Endothelial cell of umbilical vein (primary cell): ENCODE data around the gene PROC. TPM values are rescaled to one million over a fixed set of nuclear protein-coding genes. Genes with fewer than 3 reads are reported as not detected.

ENCODE experiments used
- BruUV-seq: library from RNA; stranded (reverse); fragments of 400-500 nt; replicated peaks from 2 replicates; lab custom pipeline; 2021; lab: Mats Ljungman, UMichigan
- CTCF ChIA-PET: fragments of 300-600, 350-600 bp; sonication (Branson Sonifier 250); formaldehyde crosslinking; loops from one replicate; lab custom pipeline; 2021; ENCODE audit warnings: antibody characterized with exemption, inconsistent platforms; lab: Charles Lee
- POLR2A ChIA-PET: fragments of 300-600, 350-600 bp; sonication (Branson Sonifier 250); formaldehyde crosslinking; loops from one replicate; lab custom pipeline; 2021; ENCODE audit warnings: antibody characterized with exemption, inconsistent platforms; lab: Charles Lee
- DNase-seq: peaks from one replicate; pipeline ENCODE4 v3.0.0-alpha.2; 2011; ENCODE audit warnings: low read depth, low spot score
- FAIRE-seq: peaks from 2 replicates; lab custom pipeline; 2011; peaks lifted over from hg19 to GRCh38; lab: Jason Lieb, UNC
- H2AFZ ChIP-seq: 2 replicates; pipeline ENCODE4 v1.6.0; 2012; ENCODE audit warnings: low read depth, low read length, control low read depth, inconsistent platforms
- H3K27ac ChIP-seq: 2 replicates; pipeline ENCODE4 v1.5.1; 2011; ENCODE audit warnings: low read depth, mild to moderate bottlenecking, control low read depth, low read length, moderate library complexity; ENCODE audit not compliant: insufficient read depth
- H3K27me3 ChIP-seq, 2 experiments: 2 replicates each; pipeline versions ENCODE4 v1.6.0 to v1.6.1; 2011; ENCODE audit warnings: low read length in 2 of 2, mixed read lengths in 1 of 2; ENCODE audit not compliant: control insufficient read depth in 2 of 2, insufficient read depth in 2 of 2
- H3K36me3 ChIP-seq, 2 experiments: 2 replicates in 1 of 2; 3 replicates in 1 of 2; pipeline ENCODE4 v1.5.1; 2011; ENCODE audit warnings: low read length in 2 of 2, mild to moderate bottlenecking in 1 of 2, moderate library complexity in 1 of 2; ENCODE audit not compliant: control insufficient read depth in 2 of 2, insufficient read depth in 2 of 2; ENCODE audit errors: extremely low read depth in 1 of 2
- H3K4me1 ChIP-seq: 3 replicates; pipeline ENCODE4 v1.5.1; 2011; ENCODE audit warnings: mild to moderate bottlenecking, low read length; ENCODE audit not compliant: control insufficient read depth, insufficient read depth; ENCODE audit errors: extremely low read depth
- H3K4me2 ChIP-seq: 2 replicates; pipeline ENCODE4 v1.6.1; 2011; ENCODE audit warnings: low read length, control low read depth, mixed read lengths; ENCODE audit not compliant: insufficient read depth
- H3K4me3 ChIP-seq, 3 experiments: fragments of 200-600 bp in 1 of 3; sonication (generic), shearing (Covaris generic) in 1 of 3; replicated peaks in 1 of 3; 2 replicates each; pipeline ENCODE4 v1.5.1; 2011 to 2016; ENCODE audit warnings: control low read depth in 3 of 3, low read length in 3 of 3, mild to moderate bottlenecking in 2 of 3, inconsistent platforms in 1 of 3, low read depth in 1 of 3, moderate library complexity in 1 of 3; ENCODE audit not compliant: insufficient read depth in 1 of 3
- H3K79me2 ChIP-seq: 2 replicates; pipeline ENCODE4 v1.6.0; 2012; ENCODE audit warnings: low read length, inconsistent platforms; ENCODE audit not compliant: control insufficient read depth, insufficient read depth
- H3K9ac ChIP-seq: replicated peaks from 2 replicates; pipeline ENCODE3; 2011; ENCODE audit warnings: low read length, control low read depth; ENCODE audit not compliant: insufficient read depth; ENCODE audit errors: extremely low read depth
- H3K9me1 ChIP-seq: replicated peaks from 3 replicates; pipeline ENCODE4 v1.6.0; 2011; ENCODE audit warnings: mild to moderate bottlenecking, low read length; ENCODE audit not compliant: control insufficient read depth, insufficient read depth; ENCODE audit errors: extremely low read depth
- H3K9me3 ChIP-seq: replicated peaks from 2 replicates; pipeline ENCODE4 v1.5.1; 2012; ENCODE audit warnings: low read length, inconsistent platforms; ENCODE audit not compliant: control insufficient read depth, insufficient read depth
- H4K20me1 ChIP-seq: replicated peaks from 2 replicates; pipeline ENCODE3; 2011; ENCODE audit warnings: mild to moderate bottlenecking, low read length; ENCODE audit not compliant: control insufficient read depth, insufficient read depth; ENCODE audit errors: extremely low read depth
- CTCF ChIP-seq, 2 donors: IDR thresholded peaks; 1 replicate in 1 of 2; 2 replicates in 1 of 2; pipeline ENCODE4 v1.5.1; 2011; ENCODE audit warnings: low read length in 2 of 2, mild to moderate bottlenecking in 2 of 2, moderate library complexity in 2 of 2, control low read depth in 1 of 2, inconsistent platforms in 1 of 2, low read depth in 1 of 2; ENCODE audit not compliant: insufficient read depth in 1 of 2; ENCODE audit errors: extremely low read depth in 1 of 2
- EZH2 ChIP-seq: IDR thresholded peaks from 2 replicates; pipeline ENCODE4 v1.6.1; 2012; ENCODE audit warnings: borderline replicate concordance, low read depth, mild to moderate bottlenecking, moderate library complexity, low read length, inconsistent platforms; ENCODE audit not compliant: severe bottlenecking
- FOS ChIP-seq: IDR thresholded peaks from 2 replicates; pipeline ENCODE4 v1.6.1; 2011; ENCODE audit warnings: mild to moderate bottlenecking, low read length, moderate library complexity, borderline replicate concordance; ENCODE audit not compliant: insufficient read depth
- GATA2 ChIP-seq: IDR thresholded peaks from 2 replicates; pipeline ENCODE4 v1.7.0; 2011; ENCODE audit warnings: low read depth, mild to moderate bottlenecking, moderate library complexity, mixed read lengths, low read length; ENCODE audit not compliant: insufficient read length, insufficient read depth
- JUN ChIP-seq: IDR thresholded peaks from 2 replicates; pipeline ENCODE4 v1.6.1; 2011; ENCODE audit warnings: borderline replicate concordance, low read depth; ENCODE audit not compliant: insufficient read length, insufficient read depth
- MAX ChIP-seq: IDR thresholded peaks from 2 replicates; pipeline ENCODE4 v1.6.1; 2011; ENCODE audit not compliant: insufficient read depth, insufficient read length
- MYC ChIP-seq: IDR thresholded peaks from one replicate; pipeline ENCODE4 v1.6.1; 2011; ENCODE audit warnings: mild to moderate bottlenecking, low read depth, low read length
- POLR2A ChIP-seq: IDR thresholded peaks from 2 replicates; pipeline ENCODE4 v1.6.1; 2012; ENCODE audit warnings: low read depth, mild to moderate bottlenecking, control low read depth, low read length
- POLR2AphosphoS5 ChIP-seq: IDR thresholded peaks from 2 replicates; pipeline ENCODE4 v1.6.1; 2012; ENCODE audit warnings: low read depth, mild to moderate bottlenecking, control low read depth, low read length, moderate library complexity; ENCODE audit not compliant: insufficient read depth
- dilution Hi-C: fragments of 300-500 bp; cut with MboI; formaldehyde crosslinking; loops from one replicate; pipeline ENCODE4 v1.15.0; 2019; ENCODE audit warnings: low sequenced_read_pairs; ENCODE audit not compliant: extremely low pct_ligation_motif_present
- intact Hi-C: fragments of 100-400 bp; cut with micrococcal nuclease; formaldehyde crosslinking; loops from one replicate; pipeline ENCODE4 v1.10.0; 2022
- polyA plus RNA-seq, 4 experiments: library from polyadenylated mRNA; depleted of rRNA in 3 of 4; stranded (reverse) in 3 of 4; unstranded in 1 of 4; fragments of >200 nt; gene quantifications; 2 replicates each; pipeline versions ENCODE4 v1.2.1 to v1.2.3, GENCODE V29; 2011 to 2012; ENCODE audit warnings: missing spikeins in 1 of 4
- total RNA-seq: library from RNA; stranded (reverse); gene quantifications from 2 replicates; pipeline ENCODE4 v1.2.3, GENCODE V29; 2021

The PROC gene
- total and polyA plus RNA-seq, 2 donors (not counting 3 experiments of a cell fraction or from before 2014, with no cell fraction given), result not detected

DNA sequence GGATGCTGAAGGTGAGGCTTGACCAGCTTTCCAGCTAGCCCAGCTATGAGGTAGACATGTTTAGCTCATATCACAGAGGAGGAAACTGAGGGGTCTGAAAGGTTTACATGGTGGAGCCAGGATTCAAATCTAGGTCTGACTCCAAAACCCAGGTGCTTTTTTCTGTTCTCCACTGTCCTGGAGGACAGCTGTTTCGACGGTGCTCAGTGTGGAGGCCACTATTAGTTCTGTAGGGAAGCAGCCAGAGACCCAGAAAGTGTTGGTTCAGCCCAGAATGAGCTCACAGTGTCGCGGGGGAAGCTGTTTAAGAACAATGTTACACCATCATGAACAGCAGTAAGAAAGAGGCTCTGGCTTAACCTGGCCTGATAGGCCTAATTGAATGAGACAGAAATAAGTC, 11.1 kb downstream of the PROC start:
- Histone ChIP-seq H3K4me1 (no peaks in the 10 kb centered on the region), H3K36me3 (no peaks in the 10 kb centered on the region), H4K20me1 (no peaks in the 10 kb centered on the region), H3K9ac (no peak overlapping the region), H2AFZ (no peak overlapping the region), H3K9me3 (no peaks in the 10 kb centered on the region), H3K4me3 (no peak overlapping the region), H3K79me2 (no peaks in the 10 kb centered on the region), H3K4me2 (no peak overlapping the region), H3K27ac (no peak overlapping the region), H3K27me3 (no peaks in the 10 kb centered on the region), H3K9me1 (no peaks in the 10 kb centered on the region)
- dilution Hi-C loops, result no loop called here
- DNase-seq (no peak), FAIRE-seq (no peak)
- no peak for TF ChIP-seq FOS
- no peak for TF ChIP-seq MAX
- no peak for TF ChIP-seq GATA2
- BruUV-seq, result no TSS peak
- intact Hi-C loops, result no loop called here
- POLR2A ChIA-PET, result no interaction called here
- CTCF ChIA-PET, result interaction anchor here (3.1 kb wide), 1 partner anchor 13 kb away, joined by 15 read pairs; no protein-coding TSS in a partner anchor

GRCh38 chr2:127429844-127430425, 11.7 kb downstream of the PROC start:
- intact Hi-C loops, result no loop called here
- H3K9ac ChIP-seq, result no peak overlapping the region
- no TSS peak for BruUV-seq

More at GRCh38 chr2:127429844-127430425, 11.7 kb downstream of the PROC start:
- Histone ChIP-seq H3K4me1 (no peaks in the 10 kb centered on the region), H2AFZ (no peak overlapping the region), H3K9me3 (no peaks in the 10 kb centered on the region), H3K79me2 (no peaks in the 10 kb centered on the region), H3K27me3 (no peaks in the 10 kb centered on the region), H3K4me3 (no peak overlapping the region), H3K36me3 (no peaks in the 10 kb centered on the region), H4K20me1 (no peaks in the 10 kb centered on the region), H3K27ac (no peak overlapping the region), H3K9me1 (no peaks in the 10 kb centered on the region), H3K4me2 (no peak overlapping the region)
- CTCF ChIA-PET, result interaction anchor here (3.1 kb wide), 1 partner anchor 14 kb away, joined by 15 read pairs; no protein-coding TSS in a partner anchor
- no peak for FAIRE-seq
- no peak for DNase-seq
- POLR2A ChIA-PET, result no interaction called here
- dilution Hi-C loops, result no loop called here
- TF ChIP-seq MAX, result no peak
- no peak for TF ChIP-seq POLR2AphosphoS5
- no peak for TF ChIP-seq MYC
- no peak for TF ChIP-seq GATA2
- no peak for TF ChIP-seq FOS
- no peak for TF ChIP-seq CTCF (IDR thresholded peaks at IDR 0.05; ENCODE audit: extremely low read depth in 1 of 2, insufficient read depth in 1 of 2, low read depth in 1 of 2, low read length in 2 of 2)
- no peak for TF ChIP-seq EZH2
- no peak for TF ChIP-seq POLR2A
- no peak for TF ChIP-seq JUN
